Fibroblast of gingiva (primary cell): ENCODE results near the gene LRP1B.

Source experiments
- DNase-seq: peaks from one replicate; pipeline ENCODE4 v3.0.0-alpha.2; 2011; ENCODE audit warnings: low read depth

LRP1B gene

DNA sequence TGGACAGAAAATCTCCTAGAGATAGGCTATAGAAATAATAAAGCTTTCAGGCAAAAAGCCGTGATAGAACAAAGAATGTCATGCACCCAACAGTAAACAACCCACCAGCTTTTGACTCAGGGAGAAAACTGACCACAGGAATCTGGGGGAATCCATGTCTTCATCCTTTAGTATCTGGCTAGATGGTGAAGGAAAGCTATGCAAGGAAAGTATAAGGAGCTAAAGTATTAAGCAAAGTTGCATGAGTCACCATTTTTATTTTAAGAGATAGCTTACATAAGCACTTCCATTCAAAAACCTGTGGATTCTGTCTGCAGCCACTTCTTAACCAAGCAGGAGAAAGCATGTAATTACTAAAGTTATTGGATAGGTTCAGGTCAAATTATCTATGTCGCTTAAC is 363.8 kb downstream of the LRP1B start:
- peak; percentile 25 for DNase-seq

DNA sequence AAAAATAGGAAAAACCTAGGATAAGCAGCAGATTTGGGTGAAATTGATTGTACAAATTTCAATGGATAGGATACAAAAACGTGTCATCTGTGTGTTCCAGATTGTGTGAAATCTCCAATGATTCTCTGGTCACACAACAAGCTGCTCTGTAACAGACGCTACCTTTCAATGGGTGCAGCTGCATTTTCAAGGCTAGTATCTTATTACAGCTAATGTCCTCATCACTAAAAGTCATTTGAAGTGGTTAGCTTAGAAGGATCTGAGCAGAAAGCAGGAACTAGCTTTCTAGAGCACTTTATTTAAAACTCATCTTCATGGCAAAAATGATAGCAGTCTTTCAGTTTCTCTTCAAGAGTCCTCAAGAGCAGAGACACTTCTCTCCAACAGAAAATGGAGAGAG is 364.6 kb downstream of the LRP1B start:
- no peak for DNase-seq

DNA sequence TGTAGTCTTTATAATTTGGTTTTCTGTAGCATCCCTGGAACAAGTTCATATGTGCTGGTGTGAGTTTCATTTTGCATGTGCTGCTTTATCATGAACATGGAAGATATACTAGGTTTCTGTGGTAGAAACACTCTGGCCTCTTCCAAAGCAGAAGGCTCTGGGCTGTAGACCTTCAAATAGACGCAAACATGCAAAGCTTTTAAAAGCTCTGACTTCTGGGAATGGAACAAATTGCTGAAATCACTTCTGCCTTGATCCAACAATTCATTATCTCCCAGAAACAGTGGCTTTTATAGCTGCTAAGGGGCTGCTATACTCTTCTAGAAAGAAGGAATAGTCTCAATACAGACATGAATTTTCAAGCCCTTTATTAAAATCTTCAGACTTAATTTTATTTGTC is 382.2 kb downstream of the LRP1B start:
- DNase-seq, result no peak

DNA sequence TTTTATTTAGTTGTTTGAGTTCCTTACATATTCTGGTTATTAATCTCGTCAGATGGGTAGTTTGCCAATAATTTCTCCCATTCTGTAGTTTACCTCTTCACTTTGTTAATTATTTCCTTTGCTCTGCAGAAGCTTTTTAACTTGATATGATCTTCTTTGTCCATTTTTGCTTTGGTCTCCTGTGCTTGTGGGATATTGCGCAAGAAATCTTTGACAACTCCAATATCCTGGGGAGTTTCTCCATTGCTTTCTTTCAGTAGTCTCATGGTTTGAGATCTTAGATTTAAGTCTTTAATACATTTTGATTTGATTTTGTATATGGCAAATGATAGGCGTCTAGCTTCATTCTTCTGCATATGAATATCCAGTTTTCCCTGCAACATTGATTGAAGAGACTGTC is 389.2 kb downstream of the LRP1B start:
- DNase-seq, result no peak

DNA sequence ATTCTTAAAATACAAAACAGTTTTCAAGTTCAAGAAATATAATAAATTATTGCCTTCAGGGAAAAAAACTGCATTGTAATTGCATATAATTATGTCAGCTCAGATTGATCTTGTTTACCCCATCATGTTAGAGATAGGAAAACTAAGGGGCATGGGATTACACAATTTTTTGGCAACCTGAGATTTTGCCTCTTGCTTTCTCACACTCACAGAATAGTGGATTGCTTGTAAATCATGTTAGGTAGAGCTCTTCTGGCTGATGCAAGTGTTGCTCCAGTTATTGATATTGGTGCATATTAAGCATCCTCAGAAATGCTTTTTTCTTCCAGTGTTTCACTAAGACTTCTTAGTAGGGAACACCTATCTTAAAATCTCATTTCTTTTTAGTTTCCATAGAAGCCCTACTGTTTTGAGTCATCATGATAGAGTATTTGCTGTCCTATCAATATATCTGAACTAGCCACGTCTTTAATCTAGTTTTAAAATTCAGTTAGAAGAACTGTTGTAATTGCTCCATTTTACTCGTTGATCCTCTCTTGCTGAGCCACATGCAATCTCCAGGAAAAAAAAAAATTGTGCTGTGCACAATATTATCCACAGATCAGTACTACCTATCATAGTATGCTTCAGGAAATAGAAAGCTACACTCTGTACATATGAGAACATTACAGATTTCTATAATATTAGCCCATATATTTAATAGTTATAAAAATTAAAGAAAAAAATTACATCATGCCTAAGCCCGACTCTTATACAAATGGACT is 393.1 kb downstream of the LRP1B start:
- no peak for DNase-seq

DNA sequence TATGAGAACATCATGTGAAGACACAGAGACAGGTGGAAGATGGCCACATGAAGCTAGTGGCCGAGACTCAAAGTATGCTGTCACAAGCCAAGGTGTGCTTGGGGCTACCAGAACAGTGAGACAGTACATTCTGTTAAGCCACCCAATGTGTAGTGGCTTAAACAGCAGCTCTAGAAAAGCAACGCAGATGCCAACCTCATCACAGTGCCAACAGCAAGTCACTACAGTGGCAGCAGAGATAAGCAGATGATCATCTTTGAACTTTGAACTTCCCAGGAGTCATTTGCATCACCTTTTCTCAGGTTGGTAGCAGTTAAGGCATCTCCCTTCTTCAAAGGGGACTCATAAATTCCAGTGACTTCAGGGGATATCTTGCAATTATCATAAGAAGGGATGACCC is 394.4 kb downstream of the LRP1B start:
- DNase-seq, result no peak

DNA sequence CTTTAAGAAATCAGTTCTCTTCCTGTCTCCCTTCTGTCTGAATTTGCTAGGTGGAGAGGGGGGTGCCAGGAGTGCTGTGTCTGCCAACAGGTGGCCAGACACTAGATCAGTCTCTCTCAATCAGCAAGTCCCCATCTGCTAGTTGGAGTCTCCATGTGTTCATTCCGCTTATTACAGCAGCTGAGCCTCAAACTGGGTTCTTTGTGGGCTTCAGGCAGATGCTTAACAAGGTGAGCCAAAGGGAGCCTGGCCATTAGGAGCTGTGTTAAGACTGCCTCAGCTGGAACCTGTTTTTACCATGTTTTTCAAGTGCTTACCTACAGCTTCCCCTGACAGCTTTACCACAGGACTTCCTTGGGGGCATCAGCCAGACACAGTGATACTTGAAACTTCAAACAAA is 401.9 kb downstream of the LRP1B start:
- no peak for DNase-seq

DNA sequence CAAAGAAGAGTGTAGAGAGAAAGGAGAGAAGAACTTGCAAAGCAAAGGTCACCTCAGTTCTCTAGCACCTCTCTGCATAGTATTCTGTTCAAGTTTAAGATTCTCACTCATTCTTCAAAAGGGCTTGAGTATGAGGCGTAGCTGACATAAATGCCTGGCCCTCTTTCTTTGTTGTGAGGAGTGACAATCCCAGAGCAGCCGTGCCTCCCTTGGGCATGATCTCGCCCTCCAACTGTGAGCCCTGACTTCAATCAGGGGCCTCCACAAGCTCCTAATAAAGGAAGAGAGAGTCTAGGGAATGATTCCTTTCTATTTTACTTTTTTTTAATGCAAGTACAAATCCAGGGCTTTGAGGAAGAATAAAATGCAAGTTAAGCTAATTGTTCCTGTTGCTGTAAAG is 402.7 kb downstream of the LRP1B start:
- DNase-seq, result no peak

DNA sequence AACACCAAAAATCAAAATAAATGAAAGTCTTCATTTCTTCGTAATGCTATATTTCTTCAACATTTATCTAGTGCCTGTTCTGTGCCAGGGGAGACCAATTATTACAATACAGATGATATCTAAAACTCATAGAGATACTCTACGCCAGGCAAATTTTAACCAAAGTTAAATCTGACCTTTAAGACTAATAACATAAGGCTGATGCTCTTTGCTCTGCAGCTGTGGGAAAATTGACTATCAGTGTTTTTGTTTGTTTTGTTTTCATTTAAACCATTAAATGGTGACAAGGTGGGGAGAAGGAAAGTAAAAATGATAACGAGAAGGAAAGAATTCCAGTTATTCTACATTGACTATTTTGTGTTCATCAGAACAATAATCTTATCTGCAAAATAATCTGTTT is 406.4 kb downstream of the LRP1B start:
- DNase-seq, result no peak

DNA sequence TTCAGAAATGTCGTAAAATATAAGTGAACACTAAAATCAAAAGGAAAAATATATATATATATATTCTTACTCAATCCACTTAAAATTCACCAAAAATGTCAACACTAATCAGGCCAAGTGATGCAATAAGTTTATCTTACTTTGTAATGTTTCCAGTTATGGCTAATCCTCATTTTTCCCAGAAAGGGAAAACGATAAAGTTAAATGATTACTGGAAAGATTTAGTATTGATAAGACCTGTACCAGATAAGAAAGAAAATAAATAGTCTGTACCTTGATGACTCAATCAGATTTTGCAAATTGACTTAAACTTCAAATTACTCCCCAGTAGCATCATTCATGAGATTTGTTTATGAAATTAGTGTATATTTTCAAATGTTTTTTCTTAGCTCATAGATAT is 407.0 kb downstream of the LRP1B start:
- DNase-seq, result no peak

DNA sequence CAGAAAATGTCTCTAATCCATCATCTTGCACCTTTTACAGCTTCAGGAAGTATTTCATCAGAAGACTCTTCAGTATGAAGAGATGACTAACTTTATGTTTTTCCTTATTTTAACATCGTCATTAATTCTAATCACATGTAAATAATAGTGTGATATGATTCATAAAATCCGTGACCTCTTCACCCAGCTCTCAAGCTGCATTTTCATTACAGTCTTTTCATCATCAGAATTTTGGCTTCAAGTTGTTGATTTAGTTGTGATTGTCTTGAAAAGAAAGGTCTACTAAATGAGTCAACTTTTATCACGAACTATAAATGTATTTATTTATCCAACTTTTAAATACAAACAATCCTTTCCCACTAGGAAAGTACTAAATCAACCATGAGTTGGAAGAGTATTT is 410.3 kb downstream of the LRP1B start:
- DNase-seq, result no peak

DNA sequence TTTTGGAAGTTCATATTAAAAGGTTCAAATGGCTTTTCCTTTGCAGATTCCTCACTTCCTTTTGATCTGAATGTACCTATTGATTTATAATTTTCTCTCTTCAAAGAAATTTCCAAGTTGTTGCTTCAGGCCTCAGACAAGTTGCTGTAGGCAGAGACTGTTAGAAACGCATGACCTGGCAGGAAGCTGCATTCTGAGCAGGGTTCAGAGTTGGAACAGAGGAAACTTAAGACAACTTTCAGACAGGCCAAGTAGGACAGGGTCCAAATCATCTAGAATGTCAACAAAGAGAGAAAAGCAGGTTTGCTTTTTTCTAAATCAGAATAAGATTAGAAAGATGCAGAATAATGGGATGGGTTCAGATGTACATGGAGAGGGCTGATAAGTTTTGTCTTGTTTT is 416.3 kb downstream of the LRP1B start:
- peak; percentile 63 for DNase-seq

DNA sequence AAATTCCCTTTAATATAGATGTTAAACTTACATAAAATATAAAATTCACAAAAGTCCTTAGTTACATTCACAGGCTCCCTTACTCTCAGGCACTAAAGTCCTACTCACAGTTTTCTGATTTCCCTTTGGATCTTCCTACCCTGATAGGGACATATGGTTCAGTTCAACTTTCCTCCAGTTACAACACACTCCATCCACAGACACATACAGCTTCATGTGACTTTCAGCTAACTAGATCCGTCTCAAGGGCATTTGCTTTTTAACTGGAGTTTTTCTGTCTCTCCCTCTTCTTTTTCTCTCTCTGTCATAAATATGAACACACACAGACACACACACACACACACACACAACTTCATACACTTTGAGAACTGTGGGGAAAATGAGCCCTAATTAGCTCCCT is 419.2 kb downstream of the LRP1B start:
- DNase-seq, result peak; percentile 44

DNA sequence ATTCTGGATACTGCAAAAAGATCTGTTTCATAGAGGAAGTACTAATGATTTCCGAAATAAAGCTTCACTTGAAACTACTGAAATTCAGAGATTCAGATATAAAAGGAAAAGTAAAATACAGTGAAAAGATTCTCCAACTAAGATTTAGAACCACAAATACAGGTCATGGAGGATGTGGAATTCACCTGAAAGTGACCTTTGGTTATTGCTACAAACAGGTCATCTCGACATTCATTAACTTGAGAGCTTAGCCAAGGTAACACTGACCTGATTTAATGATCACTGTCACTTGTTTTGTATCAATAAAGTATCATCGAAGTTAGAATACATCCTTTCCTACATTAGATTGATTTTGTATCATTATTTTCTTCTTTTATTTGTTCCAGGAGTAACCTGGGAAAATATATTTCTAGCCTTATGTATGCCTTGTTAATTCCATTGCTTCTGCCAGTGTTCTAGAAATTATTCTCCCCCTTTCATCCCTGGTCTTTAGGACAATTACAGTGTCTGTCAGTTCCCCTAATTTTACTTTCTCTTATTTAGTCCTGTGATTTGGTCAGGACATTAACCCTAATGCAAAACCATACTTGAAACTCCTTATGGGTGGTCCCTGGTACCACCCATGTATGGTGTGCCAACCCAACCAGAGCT is 420.1 kb downstream of the LRP1B start:
- DNase-seq, result no peak

DNA sequence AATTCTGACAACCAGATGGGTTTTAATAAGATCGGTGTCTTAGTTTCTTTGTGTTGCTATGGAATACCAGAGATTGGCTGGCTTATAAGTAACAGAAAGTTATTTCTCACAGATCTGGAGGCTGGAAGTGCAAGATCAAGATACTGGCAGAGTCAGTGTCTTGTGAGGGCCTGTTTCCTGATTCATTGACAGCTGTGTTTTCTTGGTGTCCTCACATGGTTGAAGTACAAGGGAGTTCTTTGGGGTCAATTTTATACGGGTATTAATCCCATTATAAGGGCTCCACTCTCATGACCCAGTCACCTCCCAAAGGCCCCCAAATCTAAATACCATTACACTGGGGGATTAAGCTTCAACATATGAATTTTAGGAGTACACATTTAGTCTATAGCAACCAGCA is 421.1 kb downstream of the LRP1B start:
- no peak for DNase-seq

DNA sequence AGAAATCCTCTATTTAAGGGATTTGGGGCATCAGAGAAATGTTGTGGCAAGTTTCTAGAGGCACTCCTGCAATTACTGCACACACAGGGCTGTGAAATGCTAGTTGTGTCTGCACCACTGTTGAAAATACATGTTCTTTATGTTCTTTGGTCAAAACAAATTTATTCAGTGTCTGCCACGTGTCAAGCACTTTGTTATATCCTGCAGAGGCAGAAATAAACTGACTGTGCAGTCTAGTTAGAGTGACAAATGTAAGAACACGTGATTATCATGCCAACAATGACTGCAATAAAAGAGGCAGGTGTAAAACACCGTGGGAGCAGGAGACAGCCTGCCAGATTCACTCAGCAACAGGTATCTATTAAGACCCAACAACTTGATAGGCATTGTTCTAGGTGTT is 423.3 kb downstream of the LRP1B start:
- DNase-seq, result no peak

DNA sequence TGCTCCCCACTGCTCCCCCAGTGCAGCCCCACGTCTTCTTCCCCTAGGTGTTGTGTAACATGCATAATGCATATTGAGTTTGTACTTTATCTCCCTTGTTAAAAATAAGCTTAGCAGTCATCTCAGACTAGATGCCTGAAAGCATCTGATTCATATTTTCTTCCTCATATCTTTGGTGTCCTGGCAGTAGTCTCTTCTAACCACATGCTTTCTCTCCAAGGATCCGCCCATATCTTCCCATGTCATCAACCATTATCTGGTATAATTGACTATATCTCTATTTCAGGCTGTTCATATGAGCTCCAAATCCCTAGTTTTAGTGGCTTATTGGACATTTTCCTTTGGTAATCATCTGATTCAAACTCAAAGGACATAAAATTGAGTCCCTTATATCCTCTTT is 426.3 kb downstream of the LRP1B start:
- no peak for DNase-seq

DNA sequence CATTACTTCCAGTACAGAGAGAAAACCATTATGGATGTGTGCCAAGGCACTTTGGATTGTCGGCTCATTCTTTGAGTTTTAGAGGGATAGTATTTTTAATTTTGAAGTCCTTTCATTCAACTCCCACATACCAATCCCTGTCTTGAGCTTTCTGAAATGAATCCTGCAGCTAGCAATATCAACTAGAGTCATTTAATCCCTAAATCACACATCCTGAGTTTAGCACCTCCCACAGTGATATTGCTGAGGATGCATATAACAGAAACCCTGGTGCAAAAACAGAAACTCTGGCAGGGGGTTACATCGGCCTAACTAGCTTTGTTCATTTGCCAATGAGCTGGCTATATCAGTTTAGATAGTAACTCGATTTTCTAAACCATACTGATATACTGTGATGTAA is 427.3 kb downstream of the LRP1B start:
- DNase-seq, result no peak

DNA sequence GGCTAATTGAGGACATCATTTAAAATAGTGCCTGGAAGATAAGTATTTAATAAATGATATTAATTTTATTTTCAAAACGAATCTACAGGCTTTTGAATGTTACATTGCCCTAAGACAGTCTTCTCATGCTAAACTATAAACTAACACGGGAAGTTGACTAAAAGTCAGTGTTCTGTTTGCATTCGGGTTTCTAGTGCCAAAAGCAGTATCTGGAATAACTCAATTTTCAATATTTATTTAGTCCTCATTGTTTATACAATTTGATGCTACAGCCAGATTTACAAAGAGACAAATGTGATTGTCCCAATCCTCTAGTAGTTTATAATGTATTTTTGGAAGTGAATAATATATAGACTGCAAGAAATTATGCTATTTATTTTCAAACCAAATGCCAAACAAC is 429.2 kb downstream of the LRP1B start:
- no peak for DNase-seq

DNA sequence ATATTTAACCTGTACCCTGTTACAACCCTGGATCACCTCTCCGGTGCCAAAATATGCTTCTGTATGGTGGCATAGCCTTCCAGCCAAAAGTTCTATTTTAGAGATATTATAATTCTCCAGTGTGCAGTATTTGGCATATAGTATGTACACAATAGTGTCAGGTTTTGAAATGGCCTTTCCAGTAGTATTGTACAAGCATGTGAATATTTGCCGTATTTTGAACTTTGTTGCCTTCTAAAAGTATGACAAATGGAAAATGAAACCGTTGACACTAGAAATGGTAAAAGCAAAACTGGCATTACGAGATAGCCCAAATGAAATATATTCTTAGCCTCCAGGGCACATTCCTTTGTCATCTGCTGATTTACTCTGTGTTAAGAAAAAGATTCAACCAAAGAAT is 431.2 kb downstream of the LRP1B start:
- DNase-seq, result peak; percentile 34

DNA sequence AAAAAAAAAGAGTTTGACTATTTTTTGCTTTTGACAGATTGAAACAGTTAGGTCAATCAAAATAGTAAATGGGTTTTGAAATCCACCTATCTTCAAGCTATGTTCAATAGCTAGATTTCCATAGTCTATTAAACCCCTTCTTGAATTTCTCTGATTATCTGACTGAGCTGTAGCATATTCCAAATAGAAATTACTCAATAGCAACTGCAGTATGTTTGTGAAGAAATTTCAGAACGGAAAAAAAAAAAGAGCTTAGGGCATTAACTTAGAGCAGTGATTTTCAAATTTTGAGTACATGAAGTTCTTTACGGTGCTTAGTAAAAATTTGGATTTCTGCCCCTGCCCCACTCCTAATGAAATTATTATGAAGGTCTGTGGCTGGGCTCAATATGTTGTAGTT is 432.3 kb downstream of the LRP1B start:
- peak; percentile 24 for DNase-seq

DNA sequence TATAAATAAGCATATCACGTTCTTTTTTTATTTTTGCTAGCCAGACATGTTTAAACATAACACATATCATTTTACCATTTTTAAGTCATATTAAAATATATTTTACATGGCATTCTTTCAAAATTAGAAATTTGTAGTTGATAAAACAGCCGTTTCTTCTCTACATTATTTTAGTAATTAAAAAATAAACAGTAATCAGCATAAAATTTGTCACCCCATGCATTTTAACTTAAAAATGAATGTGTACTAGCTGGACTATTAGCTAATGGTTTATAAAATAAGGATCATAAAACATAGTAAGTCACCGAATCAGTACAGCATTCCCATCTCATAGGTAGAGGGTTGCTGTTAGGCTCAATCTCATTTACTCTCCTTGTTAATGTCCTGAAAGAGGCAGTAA is 433.8 kb downstream of the LRP1B start:
- no peak for DNase-seq

DNA sequence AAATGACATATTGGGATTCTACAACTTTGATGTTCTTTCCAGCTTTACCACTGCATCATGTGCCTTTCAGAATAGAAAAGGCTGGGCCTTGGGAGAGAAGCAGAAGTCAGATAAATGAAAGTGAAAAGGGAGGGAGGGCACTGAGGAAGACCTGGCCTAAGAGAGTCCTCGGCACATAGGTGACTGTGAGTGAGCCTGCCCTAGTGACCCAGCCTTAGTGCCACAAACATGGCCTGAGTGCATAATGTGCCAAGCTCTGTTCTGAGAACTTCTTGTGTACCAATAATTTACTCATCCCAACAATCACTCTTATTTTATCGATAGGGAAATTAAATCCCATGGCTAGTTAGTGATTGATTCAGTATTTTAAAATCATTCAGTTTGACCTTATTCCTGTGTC is 436.6 kb downstream of the LRP1B start:
- no peak for DNase-seq

DNA sequence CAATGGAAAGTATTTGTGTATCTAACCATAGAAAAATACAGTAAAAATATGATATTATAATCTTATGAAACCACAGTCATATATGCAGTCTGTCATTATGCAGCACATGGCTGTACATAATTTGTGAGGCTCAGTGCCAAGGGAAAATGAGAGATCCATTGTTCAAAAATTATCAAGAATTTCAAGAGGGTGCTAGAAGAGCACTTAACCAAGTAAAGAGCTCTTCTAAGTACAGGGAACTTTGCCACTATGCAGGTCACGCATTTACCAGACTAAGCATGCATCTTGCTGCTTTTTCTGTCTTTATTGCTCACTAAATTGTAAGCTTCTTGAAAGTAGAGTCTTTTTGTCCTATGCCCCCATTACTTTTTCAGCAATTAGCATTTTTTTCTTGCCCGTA is 438.0 kb downstream of the LRP1B start:
- no peak for DNase-seq
